ENCODE data around the gene NHERF2. TPM values are rescaled to one million over a fixed set of nuclear protein-coding genes. Genes with fewer than 3 reads are reported as not detected.

The NHERF2 gene
- total RNA-seq, 2 experiments from 2014 or later: 4.0 to 5.2 TPM

- ChIA-PET POLR2A (interaction anchor here (1.2 kb wide), 1 partner anchor 25 kb away, joined by 4 read pairs; the partner anchor contains the start of gene RPS2), CTCF (interaction anchor here (1.0 to 1.7 kb wide), 2 partner anchors 14 to 18 kb away, joined by 3 to 8 read pairs; partner anchors contain the start of gene TBL3)
Measured at GRCh38 chr16:1989209-1990100, 37.2 kb upstream of the NHERF2 start, which contains the start of gene SYNGR3. TSS of gene SYNGR3 (plus strand) at chr16:1989970. CDS start at chr16:1990103, 133 bp downstream.

GRCh38 chr16:1990101-1990350, 36.7 kb upstream of the NHERF2 start:
- ChIA-PET POLR2A (interaction anchor here (1.2 to 2.2 kb wide), 2 partner anchors 25 to 165 kb away, joined by 4 to 7 read pairs; partner anchors contain the start of genes RPS2 and TRAF7), CTCF (interaction anchor here (1.6 to 1.7 kb wide), 2 partner anchors 8 to 13 kb away, joined by 5 to 8 read pairs; partner anchors contain the start of gene NOXO1)

GRCh38 chr16:1990351-1991134, 36.2 kb upstream of the NHERF2 start:
- ChIA-PET CTCF (interaction anchor here (1.4 to 1.7 kb wide), 3 partner anchors 9 to 150 kb away, joined by 3 to 8 read pairs (median 5); partner anchors contain the start of gene NOXO1), POLR2A (interaction anchor here (1.1 to 2.4 kb wide), 5 partner anchors 8 to 164 kb away, joined by 3 to 11 read pairs (median 6); partner anchors contain the start of genes RPS2 and TRAF7)

GRCh38 chr16:1991135-1991551, 35.6 kb upstream of the NHERF2 start:
- POLR2A ChIA-PET: interaction anchor here (1.1 to 2.4 kb wide), 4 partner anchors 9 to 164 kb away, joined by 3 to 11 read pairs (median 6); partner anchors contain the start of genes RPS2 and TRAF7
- CTCF ChIA-PET: interaction anchor here (1.4 to 5.5 kb wide), 4 partner anchors 9 to 149 kb away, joined by 3 to 41 read pairs (median 6); partner anchors contain the start of gene NOXO1

- POLR2A ChIA-PET: interaction anchor here (1.1 to 2.4 kb wide), 4 partner anchors 9 to 163 kb away, joined by 3 to 11 read pairs (median 6); partner anchors contain the start of genes RPS2 and TRAF7
- CTCF ChIA-PET: interaction anchor here (1.4 to 5.5 kb wide), 3 partner anchors 10 to 149 kb away, joined by 3 to 41 read pairs (median 5); partner anchors contain the start of gene NOXO1
Measured at GRCh38 chr16:1991588-1991947, 35.1 kb upstream of the NHERF2 start.

GRCh38 chr16:1991948-1992703, 34.6 kb upstream of the NHERF2 start:
- ChIA-PET POLR2A (interaction anchor here (2.2 to 2.4 kb wide), 3 partner anchors 21 to 163 kb away, joined by 6 to 11 read pairs (median 7); partner anchors contain the start of genes RPS2 and TRAF7), CTCF (interaction anchor here (5.5 kb wide), 1 partner anchor 12 kb away, joined by 41 read pairs; no protein-coding TSS in a partner anchor)

- ChIA-PET POLR2A (interaction anchor here (1.1 to 2.4 kb wide), 3 partner anchors 12 to 28 kb away, joined by 3 to 11 read pairs (median 6); partner anchors contain the start of genes NOXO1 and RPS2), CTCF (interaction anchor here (5.5 kb wide), 1 partner anchor 11 kb away, joined by 41 read pairs; no protein-coding TSS in a partner anchor)
Measured at GRCh38 chr16:1992704-1993317, 33.9 kb upstream of the NHERF2 start.

GRCh38 chr16:1993731-1994131, 33.0 kb upstream of the NHERF2 start:
- ChIA-PET CTCF (interaction anchor here (0.6 to 5.5 kb wide), 5 partner anchors 9 to 138 kb away, joined by 3 to 41 read pairs (median 4); partner anchors contain the start of gene GFER), POLR2A (interaction anchor here (1.1 kb wide), 1 partner anchor 13 kb away, joined by 3 read pairs; the partner anchor contains the start of gene NOXO1)

GRCh38 chr16:1997494-1998359, 29.0 kb upstream of the NHERF2 start:
- ChIA-PET POLR2A (no interaction called here), CTCF (no interaction called here)

- ChIA-PET CTCF (no interaction called here), POLR2A (no interaction called here)
Measured at GRCh38 chr16:1998360-1998835, 28.3 kb upstream of the NHERF2 start.

GRCh38 chr16:1998852-1999801, 27.6 kb upstream of the NHERF2 start:
- ChIA-PET POLR2A (no interaction called here), CTCF (no interaction called here)

GRCh38 chr16:1999866-2000514, 26.7 kb upstream of the NHERF2 start:
- CTCF ChIA-PET: no interaction called here
- POLR2A ChIA-PET: no interaction called here

- ChIA-PET CTCF (no interaction called here), POLR2A (no interaction called here)
Measured at GRCh38 chr16:2001035-2001434, 25.7 kb upstream of the NHERF2 start.

- ChIA-PET POLR2A (no interaction called here), CTCF (no interaction called here)
Measured at GRCh38 chr16:2001456-2002355, 25.0 kb upstream of the NHERF2 start.

Measured in activated CD8-positive, alpha-beta memory T cell treated with anti-CD3 and anti-CD28 coated beads for 36 hours (primary cell).